ENCODE measurements around the gene TNFRSF8.
A peak's percentile ranks its signal among the peaks of the same experiment; 100 is the strongest.
"Not testable (repeated sequence)": the region's sequence is repeated elsewhere in the genome, so short reads cannot be mapped to it uniquely, and the experiment has no call there.

The TNFRSF8 gene

DNA sequence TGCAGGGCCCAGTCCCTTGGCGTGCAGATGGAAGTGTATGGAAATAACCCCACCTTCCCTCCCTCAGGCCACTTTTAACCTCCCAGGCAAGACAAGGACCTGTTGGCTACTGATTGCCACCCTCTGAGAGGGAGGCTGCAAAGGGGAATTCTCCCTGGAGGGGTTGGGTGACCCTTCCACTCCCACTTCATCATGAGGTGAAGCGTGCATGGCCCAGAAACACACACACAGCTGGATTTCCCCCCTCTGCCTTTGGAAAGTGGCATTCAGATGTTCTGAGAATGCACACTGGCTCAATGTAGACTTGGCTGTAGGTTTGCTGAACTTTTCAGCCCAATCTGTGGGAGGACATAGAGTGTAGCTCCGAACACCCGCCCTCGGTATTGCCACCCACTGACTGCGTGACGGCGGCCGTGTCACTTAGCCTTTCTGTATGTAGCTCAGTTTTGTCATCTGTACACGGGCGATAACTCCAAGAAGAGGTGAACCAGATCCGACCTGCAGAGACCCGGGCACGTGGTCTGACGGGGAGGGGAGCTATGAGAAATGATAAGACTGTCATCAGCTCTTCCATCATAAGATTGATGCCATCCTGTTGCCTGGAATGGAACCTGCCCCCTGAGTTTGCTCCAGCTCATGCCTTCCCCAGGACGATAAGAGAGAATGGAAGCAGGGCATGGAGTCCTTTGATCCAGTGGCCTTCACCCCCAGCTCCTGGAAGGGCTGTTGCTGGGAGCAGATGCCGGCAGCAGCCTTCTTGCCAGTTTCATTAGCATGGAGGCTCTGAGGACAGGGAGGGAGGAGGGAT lies 24.5 kb upstream of the TNFRSF8 start:
- no peak for DNase-seq (ENCODE audit: low spot score)

DNA sequence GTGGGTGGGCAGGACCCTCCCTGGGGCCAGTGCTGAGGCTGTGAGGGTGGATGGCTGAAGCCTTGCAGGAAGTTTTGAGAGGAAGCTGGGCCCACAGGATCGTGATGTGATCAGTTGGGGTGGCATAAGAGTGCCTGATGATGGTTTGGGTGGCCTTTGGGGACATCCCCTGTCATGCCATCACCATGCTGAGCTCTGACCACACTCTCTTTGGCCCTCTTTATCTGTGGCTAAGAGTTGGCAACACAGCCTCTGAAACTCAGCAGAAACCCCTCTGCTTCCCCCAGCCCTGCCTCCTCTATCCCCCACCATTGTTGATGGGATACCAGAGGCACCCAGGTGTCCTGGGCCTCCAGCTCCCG lies 24.0 kb upstream of the TNFRSF8 start:
- no peak for DNase-seq (ENCODE audit: low spot score)

DNA sequence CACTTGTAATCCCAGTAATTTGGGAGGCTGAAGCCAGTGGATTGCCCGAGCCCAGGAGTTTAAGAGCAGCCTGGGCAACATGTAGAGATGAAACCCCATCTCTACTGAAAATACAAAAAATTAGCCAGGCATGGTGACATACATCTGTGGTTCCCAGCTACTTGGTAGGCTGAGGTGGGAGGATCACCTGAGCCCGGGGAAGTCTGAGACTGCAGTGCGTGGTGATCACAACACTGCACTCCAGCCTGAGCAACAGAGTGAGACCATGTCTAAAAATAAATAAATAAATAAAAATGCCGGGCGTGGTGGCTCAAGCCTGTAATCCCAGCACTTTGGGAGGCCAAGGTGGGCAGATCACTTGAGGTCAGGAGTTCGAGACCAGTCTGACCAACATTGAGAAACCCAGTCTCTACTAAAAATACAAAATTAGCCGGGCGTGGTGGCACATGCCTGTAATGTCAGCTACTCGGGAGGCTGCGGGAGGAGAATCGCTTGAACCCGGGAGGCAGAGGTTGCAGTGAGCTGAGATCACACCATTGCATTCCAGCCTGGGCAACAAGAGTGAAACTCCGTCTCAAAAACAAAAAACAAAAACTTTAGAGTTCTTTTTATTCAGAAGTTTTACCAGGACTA lies 23.2 kb upstream of the TNFRSF8 start:
- not testable (repeated sequence) for DNase-seq (ENCODE audit: low spot score)

DNA sequence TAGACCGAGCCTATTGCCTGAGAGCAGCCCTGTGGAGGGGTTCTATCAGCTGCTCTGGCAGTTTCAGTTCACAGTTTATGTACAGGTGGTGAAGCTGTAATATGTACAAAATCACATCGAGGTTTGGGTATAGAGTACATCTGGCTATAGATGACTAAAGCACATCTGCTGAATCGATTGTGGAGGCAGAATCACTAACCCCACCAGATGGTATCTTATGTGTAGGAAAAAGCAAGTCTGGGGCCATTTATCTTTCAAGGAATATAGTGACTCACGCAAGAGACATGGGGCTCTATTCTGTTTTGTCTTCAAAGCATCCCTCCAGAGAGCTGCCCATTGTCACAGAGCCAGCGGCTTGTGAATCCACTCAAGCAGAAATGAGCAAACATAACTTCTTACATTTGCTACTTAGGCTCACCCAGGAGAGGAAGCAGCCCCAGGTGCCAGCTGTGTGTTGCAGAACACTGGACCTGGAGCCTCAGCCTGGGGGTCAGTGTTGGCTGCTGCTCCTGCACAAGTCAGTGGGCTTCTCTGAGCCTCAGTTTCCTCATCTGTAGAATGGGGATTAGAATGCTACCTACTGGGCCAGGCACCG lies 22.5 kb upstream of the TNFRSF8 start:
- DNase-seq (ENCODE audit: low spot score), result no peak

DNA sequence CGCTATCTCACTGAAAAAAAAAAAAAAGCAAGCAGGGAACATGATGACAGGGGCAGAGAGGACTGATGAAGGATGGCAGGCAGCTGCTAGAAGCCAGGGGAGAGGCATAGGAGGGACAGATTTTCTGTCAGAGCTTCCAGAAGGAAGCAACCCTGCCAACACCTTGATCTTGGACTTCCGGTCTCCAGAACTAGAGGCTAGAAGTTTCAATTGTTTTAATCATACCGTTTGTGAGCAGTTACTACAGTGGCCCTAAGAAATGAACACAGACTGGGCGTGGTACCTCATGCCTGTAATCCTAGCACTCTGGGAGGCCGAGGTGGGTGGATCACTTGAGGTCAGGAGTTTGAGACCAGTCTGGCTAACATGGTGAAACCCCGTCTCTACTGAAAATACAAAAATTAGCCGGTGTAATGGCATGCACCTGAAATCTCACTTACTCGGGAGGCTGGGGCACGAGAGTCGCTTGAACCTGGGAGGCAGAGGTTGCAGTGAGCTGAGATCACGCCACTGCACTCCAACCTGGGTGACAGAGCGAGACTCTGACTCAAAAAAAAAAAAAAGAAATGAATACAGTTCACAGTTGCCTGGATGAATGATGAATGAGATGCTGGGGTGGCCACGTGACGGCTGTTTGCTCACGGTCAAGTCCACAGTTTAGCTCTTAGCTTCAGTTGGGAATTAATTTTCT lies 18.8 kb upstream of the TNFRSF8 start:
- DNase-seq (ENCODE audit: low spot score), result not testable (repeated sequence)

DNA sequence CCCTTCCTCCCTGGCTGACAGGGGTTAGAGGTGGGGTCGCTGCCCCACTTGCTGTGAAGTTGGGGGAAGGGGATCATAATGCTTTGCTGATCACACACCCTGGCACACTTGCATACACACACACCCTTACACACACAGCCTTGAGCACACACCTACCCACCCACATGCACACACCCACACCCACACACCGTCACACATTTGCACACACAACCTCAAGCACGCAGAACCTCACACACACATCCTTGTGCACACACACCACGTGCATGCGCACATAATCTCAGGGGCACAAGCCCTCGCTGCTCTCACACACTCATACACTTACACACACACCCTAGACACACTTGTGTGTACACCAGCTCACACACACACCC lies 16.4 kb upstream of the TNFRSF8 start:
- no peak for DNase-seq (ENCODE audit: low spot score)

DNA sequence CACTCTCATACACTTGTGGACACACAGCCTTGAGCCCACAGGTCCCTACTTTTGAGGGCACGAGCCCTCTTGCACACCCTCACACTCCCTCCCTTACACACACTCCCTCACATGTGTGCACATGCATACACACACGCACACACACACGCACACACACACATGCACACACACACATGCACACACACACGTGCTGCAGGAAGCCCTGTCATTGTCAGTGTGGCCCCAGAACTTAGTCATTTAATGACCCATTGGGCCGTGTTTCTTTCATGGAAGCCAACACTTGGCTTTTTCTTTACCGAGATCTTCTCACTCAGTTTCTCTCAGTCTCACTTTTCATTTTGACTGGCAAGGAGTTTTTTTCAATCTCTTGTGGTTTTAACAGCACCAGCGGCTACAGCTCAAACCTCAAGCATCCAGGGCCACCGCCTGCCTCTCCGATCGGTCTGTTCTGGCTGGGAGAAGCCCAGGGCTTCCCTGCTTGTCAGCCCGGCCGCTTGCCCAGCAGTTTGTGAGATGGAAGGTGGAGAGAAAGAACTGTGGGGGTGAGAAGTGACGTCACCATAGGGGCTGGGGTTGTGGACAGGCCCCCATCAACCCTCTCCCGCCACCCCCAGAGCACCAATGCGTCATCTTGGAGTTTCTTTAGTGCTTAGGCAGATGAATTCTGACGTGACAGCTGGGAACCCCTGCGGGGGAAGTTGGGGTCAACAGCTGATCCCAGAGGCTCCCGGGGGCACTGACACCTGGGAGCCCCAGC lies 15.8 kb upstream of the TNFRSF8 start:
- no peak for DNase-seq (ENCODE audit: low spot score)

DNA sequence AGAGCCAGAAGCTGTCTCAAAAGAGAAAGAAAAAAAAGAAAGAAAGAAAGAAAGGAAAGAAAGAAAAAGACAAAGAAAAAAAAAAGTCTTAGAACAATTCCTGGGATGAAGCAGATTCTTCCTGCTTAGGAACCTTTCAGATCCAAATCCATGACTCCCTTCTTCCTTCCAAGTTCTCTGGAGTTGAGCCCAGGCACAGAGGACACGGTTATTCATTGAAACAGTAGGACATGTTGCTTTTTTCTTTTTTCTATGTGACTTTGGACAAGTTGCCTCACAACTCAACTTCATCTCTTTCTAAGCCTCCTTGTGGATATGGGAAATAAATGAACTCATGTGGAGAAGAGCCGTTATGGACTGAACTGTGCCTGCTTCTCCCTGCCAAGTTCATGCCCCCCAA lies 14.7 kb upstream of the TNFRSF8 start:
- DNase-seq (ENCODE audit: low spot score), result no peak

DNA sequence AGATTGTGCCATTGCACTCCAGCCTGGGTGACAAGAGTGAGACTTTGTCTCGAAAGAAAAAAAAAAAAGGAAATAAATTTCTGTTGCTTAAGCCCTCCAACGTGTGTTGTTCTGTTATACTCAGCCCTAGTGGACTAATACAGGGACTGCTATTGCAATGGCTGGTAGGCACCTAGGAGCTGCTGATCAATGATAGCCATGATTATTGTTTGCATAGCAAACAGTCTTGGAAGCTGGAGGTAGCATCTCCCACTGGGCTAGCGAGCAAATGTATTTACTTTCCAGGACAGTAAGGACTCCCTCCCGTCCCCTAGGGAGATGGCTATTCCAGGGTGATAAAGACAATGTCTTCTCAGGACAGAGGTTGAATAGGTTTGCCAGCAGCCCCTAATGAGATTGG lies 13.5 kb upstream of the TNFRSF8 start:
- peak; percentile 48 for DNase-seq (ENCODE audit: low spot score)

DNA sequence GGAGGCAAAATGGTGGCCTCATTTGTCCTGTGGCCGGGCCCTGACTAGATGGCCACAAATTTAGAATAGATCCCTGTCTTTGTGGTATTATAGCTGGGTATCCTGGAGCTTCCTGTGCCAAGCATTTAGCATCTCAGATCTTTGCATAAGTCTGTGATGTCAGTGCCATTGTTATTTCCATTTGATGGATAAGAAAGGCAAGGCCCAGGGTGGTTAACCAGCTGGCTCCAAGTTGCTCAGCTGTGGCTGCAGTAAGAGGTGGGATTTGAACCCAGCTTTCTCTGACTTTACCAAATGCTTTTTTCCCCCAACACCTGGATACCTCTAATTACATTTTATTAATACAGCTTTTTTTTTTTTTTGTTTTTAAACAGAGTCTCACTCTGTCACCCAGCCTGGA lies 11.7 kb upstream of the TNFRSF8 start:
- DNase-seq (ENCODE audit: low spot score), result no peak

DNA sequence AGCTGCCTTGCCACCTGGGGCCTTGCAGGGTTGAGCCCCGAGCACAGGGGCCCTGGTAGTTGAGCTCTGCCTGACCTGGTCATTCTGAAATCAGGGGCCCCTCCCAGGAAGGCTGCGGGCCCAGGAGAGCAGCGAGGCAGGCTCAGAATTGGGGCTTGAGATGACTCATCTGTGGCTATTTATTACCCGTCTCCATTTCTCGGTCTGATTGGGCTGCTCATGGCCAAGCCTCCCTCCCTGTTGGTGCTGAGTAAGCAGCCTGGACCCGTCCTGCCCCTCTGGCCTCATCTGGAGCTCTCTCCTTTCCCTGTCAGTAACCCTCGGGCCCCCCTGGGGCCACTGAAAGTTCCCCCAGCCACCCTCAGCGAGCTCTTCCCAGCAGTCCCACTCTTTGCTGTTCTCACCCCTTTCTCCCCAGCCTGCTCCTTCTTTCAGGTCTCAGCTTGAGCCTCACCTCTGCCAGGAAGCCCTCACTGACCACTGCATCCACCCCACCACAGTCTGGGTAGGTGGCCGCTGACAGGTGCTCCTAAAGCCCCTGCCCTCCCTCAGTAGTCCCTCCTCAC lies 11.0 kb upstream of the TNFRSF8 start:
- no peak for DNase-seq (ENCODE audit: low spot score)

DNA sequence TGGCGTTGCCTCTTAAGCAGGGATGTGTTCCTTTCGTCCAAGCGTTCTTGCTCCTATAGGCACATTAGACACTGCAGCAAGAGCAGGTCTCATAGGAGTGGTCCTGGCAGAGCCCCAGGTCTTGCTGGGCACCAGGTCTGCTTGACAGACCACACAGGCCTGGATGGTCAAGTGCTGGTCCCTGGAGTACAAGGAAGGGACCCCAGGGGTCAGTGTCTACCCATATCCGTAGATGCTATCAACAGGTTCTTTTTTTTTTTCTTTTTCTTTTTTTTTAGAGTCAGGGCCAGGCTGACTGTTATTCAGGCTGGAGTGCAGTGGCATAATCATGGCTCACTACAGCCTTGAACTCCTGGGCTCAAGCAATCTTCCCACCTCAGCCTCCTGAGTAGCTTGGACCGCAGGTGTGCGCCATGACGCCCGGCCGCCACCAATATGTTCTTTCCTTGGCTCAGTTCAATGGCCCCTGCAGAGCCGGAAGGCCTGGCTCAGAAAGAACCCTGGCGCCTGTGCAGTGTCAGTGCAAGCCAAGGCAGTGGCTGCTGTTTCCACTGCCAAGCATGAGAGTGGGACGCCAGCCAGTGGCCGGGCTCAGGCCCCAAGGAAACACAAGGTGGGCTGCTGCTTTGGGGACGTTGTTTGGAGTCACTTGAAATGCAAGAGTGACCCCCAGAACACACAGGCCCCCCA lies 10.0 kb upstream of the TNFRSF8 start:
- no peak for DNase-seq (ENCODE audit: low spot score)

DNA sequence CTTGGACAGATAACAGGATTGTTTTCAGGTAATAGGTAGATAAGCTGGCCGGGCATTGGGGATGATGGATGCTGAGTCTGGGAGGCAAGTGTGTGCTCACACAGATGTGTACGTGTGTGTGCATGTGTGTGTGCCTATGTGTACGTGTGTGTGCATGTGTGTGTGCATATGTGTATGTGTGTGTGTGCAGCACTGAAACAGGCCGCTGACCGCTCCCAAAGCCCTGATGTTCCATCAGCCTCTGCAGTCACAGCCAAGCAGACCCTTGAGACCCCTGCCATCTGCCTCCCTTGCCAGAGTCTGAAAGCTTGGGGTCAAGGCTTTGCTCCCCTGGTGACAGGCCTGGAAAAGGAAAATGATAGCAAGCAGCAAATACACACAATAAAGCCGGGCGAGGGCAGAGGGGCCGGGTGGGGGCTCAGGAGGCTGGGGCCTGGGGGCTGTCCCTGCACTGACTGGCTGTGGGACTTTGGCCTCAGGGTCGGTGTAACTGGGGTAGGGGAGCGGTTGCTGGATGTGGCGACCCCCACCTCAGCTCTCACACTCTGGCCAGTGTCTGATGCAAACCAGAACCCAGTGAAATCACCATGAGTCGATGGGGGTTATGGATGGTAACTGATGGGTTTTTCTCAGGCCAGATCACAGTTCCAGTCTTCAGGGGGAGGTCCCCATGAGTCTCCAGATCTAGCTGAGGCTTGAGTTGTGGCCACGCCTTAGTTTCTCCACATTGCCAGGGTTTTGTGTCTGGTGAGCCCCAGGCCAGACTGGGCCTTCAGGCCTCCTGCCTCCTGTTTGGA lies 9.2 kb upstream of the TNFRSF8 start:
- DNase-seq (ENCODE audit: low spot score), result no peak

DNA sequence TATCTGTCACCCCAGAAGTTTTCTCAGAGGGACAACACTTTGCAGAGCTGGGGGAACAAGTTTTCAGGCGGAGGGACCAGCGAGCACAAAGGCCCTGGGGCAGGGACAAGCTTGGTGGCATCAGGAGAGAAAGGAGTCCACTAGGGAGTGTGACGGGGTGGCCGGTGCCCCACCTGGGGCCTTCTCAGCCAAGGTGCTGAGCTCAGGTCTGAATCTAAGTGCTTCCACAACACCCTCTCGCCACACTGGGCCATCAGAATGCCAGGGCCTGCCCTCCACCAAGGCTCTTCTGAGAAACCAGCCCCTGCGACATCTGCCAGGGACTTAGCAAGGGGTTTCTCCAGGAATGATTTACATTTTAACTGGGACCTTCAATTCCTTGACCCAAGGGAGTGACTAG lies 7.8 kb upstream of the TNFRSF8 start:
- DNase-seq (ENCODE audit: low spot score), result no peak

DNA sequence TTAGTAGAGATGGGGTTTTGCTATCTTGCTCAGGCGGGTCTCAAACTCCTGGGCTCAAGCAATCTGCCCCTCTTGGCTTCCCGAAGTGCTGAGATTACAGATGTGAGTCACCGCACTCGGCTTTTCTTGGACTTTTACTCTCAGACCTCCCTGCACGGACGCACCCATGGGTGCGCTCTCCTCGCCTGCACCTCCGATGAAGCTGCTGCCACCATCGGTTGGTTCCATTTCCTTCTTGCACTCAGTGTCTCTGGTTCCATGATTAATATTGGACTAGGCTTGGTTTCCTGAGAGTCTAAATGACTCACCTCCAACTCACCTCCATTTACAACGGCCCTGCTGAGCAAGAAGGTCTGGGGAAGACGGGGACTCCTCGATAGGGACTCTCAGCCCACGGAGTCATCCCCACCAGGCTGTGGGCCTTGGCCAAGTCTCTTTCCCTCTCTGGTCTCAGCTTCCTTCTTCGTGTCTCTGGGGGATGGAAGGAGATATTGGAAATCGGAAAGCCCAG lies 6.7 kb upstream of the TNFRSF8 start:
- DNase-seq (ENCODE audit: low spot score), result no peak

DNA sequence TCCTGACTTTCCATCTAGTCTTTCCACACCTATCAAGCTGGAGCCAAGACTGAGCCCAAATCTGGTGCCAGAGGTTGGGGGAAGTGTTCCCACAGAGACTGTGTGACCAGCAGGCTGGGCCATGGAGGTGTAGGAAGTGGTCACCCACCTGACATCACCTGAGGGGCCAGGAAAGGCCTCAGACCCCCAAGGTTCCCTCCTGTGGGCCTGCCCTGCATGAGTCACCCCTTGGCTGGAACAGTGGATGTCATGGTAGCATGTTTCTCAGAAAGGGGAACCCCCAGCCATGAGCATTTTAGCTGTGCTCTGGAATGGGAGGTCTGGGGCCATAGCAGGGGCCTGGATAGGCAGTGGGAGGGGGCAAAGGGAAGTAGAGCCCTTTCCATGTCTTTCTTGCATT lies 5.7 kb upstream of the TNFRSF8 start:
- DNase-seq (ENCODE audit: low spot score), result no peak

DNA sequence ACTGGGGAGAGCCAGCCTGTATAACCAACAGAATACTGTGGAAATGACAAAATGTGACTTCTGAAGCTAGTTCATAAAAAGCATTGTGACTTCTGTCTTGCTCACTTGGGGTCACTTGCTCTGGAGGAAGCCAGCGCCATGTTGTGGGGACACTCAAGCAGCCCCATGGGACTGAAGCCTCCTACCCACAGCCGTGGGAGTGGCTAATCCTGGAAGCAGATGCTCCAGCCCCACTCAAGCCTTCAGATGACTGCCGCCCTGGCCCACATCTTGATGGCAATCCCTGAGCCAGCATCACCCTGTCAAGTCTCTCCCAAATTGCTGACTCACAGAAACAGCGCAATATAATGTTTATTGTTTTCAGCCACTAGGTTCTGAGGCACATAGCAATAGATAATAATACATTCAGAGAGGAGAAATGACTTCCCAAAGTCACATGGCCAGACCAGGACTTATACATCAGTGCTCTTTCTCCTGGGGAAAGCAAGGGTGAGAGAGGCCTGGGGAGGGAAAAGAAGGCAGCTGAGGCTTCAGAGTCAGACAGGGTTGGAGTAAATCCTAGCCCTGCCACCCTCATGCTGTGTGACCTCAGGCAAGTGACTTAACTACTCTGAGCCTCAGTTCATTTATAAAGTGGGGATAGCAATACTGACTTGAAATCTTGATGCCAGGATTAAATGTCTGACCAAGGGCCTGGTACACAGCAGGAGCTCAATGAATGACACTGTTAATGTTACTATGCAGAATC lies 5.0 kb upstream of the TNFRSF8 start:
- DNase-seq (ENCODE audit: low spot score), result no peak

DNA sequence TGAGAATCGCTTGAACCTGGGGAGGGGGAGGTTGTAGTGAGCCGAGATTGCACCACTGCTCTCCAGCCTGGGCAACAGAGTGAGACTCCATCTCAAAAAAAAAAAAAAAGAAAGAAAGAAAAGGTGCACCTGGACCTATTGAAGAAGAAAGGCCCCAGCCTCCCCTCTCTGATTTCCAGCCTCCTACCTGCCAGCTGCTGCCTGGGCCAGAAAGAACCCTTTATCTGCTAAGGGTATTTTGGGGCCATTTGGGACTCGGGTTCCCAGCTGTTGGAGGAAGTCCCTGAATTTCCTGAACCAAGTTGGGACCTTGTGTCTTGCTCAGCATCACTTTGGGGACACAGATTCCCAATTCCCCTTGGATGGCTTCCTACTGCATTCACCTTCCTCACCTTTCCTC lies 3.9 kb upstream of the TNFRSF8 start:
- DNase-seq (ENCODE audit: low spot score), result no peak

DNA sequence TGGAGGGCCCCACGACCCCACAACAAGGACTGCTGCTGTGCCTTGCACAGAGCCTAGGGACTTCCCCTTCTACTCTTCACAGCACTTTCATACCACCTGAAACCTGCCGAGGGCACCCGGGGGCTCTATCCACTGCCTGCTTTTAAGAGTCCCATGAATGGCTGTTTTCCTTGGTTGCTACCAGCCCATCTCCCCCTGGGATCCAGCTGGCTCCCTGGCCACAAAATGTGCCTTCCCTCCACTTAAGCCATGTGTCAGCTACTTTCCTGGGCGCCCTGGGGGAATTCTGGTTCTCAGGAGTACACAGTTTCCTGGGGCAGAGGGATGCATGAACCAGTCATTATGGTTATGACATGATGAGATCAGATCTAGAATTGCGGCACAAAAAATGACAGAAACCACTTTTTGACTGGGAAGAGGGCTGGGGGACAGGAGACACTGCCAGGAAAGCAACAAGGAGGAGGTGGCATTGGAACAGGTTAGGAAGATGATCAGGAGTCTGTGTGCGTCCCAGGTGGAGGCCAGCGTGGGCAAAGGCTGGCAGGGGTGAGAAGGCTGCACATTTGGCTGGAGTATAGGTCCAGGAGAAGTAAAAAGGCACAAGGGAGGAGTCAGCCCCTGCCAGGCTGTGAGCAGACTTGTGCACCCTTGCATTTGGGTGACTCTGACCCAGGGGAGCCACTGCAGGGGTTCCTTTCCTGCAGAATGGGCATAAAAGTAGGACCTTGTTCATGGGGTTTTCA lies 3.2 kb upstream of the TNFRSF8 start:
- DNase-seq (ENCODE audit: low spot score), result no peak
